ENCODE results near the gene GADD45G. TPM values are rescaled to one million over a fixed set of nuclear protein-coding genes. Genes with fewer than 3 reads are reported as not detected.

The GADD45G gene
- total and polyA plus RNA-seq, 2 of the 8 experiments (the other 6 are each of a cell fraction or from before 2014, with no cell fraction given) = 7.0 to 11.4 TPM

DNA sequence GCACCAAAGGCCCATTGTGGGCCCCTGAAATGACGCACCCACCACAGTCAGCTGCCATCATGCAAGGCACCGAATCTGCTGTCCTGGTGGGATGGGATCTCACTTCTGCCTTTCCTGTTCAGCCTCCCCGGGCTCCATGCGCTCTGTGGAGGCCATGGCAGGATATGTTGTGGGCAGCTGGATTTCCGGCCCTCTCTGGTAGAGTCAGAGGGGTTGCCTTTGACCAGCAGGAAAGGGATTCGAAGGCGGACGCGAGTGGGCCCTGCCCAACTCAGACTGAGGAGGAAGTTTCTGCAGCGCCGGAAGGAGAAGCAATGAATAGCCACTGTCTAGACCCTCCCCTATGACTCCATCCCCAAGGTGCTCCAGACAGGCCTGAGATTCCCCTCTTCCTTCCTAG, 35.5 kb downstream of the GADD45G start:
- H4K8ac ChIP-seq (ENCODE audit: extremely low read depth, insufficient read depth, low read length) = peak overlapping the region; percentile 65; the same call in 1 of the 2 replicates
- no peak overlapping the region for H3K9ac ChIP-seq (replicated peaks in 1 of 4; ENCODE audit: extremely low read depth in 1 of 4, low read depth in 3 of 4, low read length in 3 of 4)
- no peak overlapping the region for H3K4ac ChIP-seq (replicated peaks; ENCODE audit: insufficient read length, low read depth, low read length)
- H4K20me1 ChIP-seq (replicated peaks in 1 of 2; ENCODE audit: control insufficient read depth in 1 of 2, insufficient read depth in 2 of 2, low read length in 2 of 2) = no peaks in the 10 kb centered on the region
- peaks cover 0 to 5% (median 0%) of the 10 kb centered on the region in 4 experiments; a peak in 4 of 7 replicates for H3K4me1 ChIP-seq (replicated peaks in 1 of 4; ENCODE audit: control insufficient read depth in 3 of 4, insufficient read depth in 4 of 4, low read length in 3 of 4)
- FAIRE-seq (no peak), DNase-seq (ENCODE audit: low read depth in 1 of 2, low spot score in 2 of 2) (no peak)
- H3K18ac ChIP-seq (ENCODE audit: extremely low read depth, low read length) = no peak overlapping the region
- no peak overlapping the region for H2BK5ac ChIP-seq (ENCODE audit: low read depth, low read length)
- H2BK120ac ChIP-seq (replicated peaks; ENCODE audit: low read depth, low read length) = no peak overlapping the region
- H3K79me1 ChIP-seq (ENCODE audit: low read depth, low read length) = no peaks in the 10 kb centered on the region
- no peak overlapping the region; the same call in 1 of the 2 replicates for H2BK15ac ChIP-seq (ENCODE audit: low read length)
- H3K56ac ChIP-seq (replicated peaks; ENCODE audit: insufficient read length, low read depth, low read length) = no peak overlapping the region
- WGBS, 2 experiments (ENCODE audit: extremely low coverage in 1 of 2, insufficient coverage in 1 of 2, insufficient read length in 1 of 2, insufficient replicate concordance in 2 of 2, low coverage in 1 of 2, low lambda C conversion rate in 2 of 2, missing lambda C conversion rate in 1 of 2) = 88% methylated on average over 11 of the region's 11 CpGs; no CpG with 5 or more reads in 1 of the 2 experiments
- H2AFZ ChIP-seq (ENCODE audit: low read length) = no peak overlapping the region
- H3K23ac ChIP-seq (ENCODE audit: insufficient read length) = no peak overlapping the region
- CTCF ChIA-PET (ENCODE audit: partially characterized antibody) = interaction anchor here (1.0 to 1.9 kb wide), 5 partner anchors 18 to 43 kb away, joined by 3 to 9 read pairs (median 3); no protein-coding TSS in a partner anchor
- no peak overlapping the region for H2AK5ac ChIP-seq (ENCODE audit: low read depth, low read length)
- no peak overlapping the region for H4K5ac ChIP-seq (ENCODE audit: insufficient read length, low read depth, low read length)
- no peak overlapping the region for H2BK20ac ChIP-seq (ENCODE audit: low read length)
- no peak overlapping the region for H3K4me3 ChIP-seq (ENCODE audit: extremely low read depth in 1 of 4, insufficient read depth in 2 of 4, low read depth in 3 of 4, low read length in 4 of 4)
- no peaks in the 10 kb centered on the region for H3K79me2 ChIP-seq (ENCODE audit: control insufficient read depth in 1 of 2, insufficient read depth in 2 of 2, low read length in 2 of 2)
- POLR2A ChIA-PET (ENCODE audit: partially characterized antibody) = interaction anchor here (0.8 to 2.9 kb wide), 2 partner anchors 31 to 36 kb away, joined by 3 to 10 read pairs; partner anchors contain the start of gene GADD45G
- no peak overlapping the region; the same call in 1 of the 2 replicates for H2BK12ac ChIP-seq (ENCODE audit: low read depth, low read length)
- H3K23me2 ChIP-seq (ENCODE audit: low read depth, low read length) = no peaks in the 10 kb centered on the region
- no peak overlapping the region for H3K4me2 ChIP-seq (ENCODE audit: insufficient read depth in 1 of 2, low read depth in 2 of 2, low read length in 2 of 2)
- H3K36me3 ChIP-seq (ENCODE audit: control insufficient read depth in 2 of 4, insufficient read depth in 4 of 4, low read length in 3 of 4) = no peaks in the 10 kb centered on the region
- no peaks in the 10 kb centered on the region for H3K9me3 ChIP-seq (ENCODE audit: insufficient read depth in 2 of 2, low read depth in 1 of 2, low read length in 1 of 2)
- H4K91ac ChIP-seq (replicated peaks; ENCODE audit: insufficient read length, low read length) = no peak overlapping the region
- no peak overlapping the region for H3K14ac ChIP-seq (ENCODE audit: insufficient read length)
- no peaks in the 10 kb centered on the region for H3K27me3 ChIP-seq (replicated peaks in 1 of 4; ENCODE audit: control insufficient read depth in 3 of 4, extremely low read depth in 1 of 4, insufficient read depth in 3 of 4, low read length in 3 of 4)
- no peak overlapping the region for H3K27ac ChIP-seq (ENCODE audit: low read depth, low read length)
- TF ChIP-seq KDM5A (IDR thresholded peaks at IDR 0.05; ENCODE audit: low read length) (no peak), JUN (IDR thresholded peaks at IDR 0.05; ENCODE audit: low read depth, low read length) (no peak), BACH1 (IDR thresholded peaks at IDR 0.05; ENCODE audit: low read length) (no peak), CBX8 (IDR thresholded peaks at IDR 0.05; ENCODE audit: borderline replicate concordance, low read depth, low read length) (no peak), CREB1 (IDR thresholded peaks at IDR 0.05) (no peak), TBP (IDR thresholded peaks at IDR 0.05; ENCODE audit: low read depth, low read length) (no peak), KDM4A (IDR thresholded peaks at IDR 0.05; ENCODE audit: low read depth, low read length, severe bottlenecking) (no peak), POLR2AphosphoS5 (IDR thresholded peaks at IDR 0.05; ENCODE audit: low read depth, low read length) (no peak), PHF8 (conservative IDR thresholded peaks at IDR 0.05; ENCODE audit: low read depth, low read length) (no peak), EGR1 (IDR thresholded peaks at IDR 0.05; ENCODE audit: borderline replicate concordance, low read depth, low read length) (no peak), CTBP2 (IDR thresholded peaks at IDR 0.05; ENCODE audit: borderline replicate concordance, insufficient read depth, insufficient read length, low read length) (no peak), ASH2L (IDR thresholded peaks at IDR 0.05; ENCODE audit: low read length) (no peak), HDAC6 (IDR thresholded peaks at IDR 0.05; ENCODE audit: low read depth, low read length) (no peak), TAF7 (optimal IDR thresholded peaks at IDR 0.05; ENCODE audit: borderline replicate concordance, low read depth, low read length) (no peak), KDM1A (IDR thresholded peaks at IDR 0.05; ENCODE audit: borderline replicate concordance, low read length) (no peak), CHD1 (IDR thresholded peaks at IDR 0.05; ENCODE audit: low read depth, low read length) (no peak)
